ENCODE measurements around the gene CDH2.
"Not testable (repeated sequence)": the region's sequence is repeated elsewhere in the genome, so short reads cannot be mapped to it uniquely, and the experiment has no call there.

The CDH2 gene

DNA sequence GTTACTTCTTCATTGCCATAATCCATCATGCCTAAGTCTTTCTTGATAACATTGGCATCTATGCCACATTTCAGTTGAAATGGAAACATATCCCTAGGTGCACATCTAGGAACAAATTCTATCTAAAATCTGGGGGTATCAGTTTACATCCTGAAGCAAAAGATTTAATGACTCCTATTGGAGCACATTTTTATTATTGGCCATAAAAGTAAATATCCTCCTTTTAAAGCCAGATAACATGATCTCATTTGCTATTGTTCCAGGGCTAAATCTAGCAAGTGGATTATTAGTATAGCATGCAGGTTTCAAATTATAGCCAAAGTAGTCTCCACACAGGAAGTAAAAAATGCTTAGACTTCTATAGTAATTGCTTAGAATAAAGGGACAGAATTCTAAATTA lies 193.2 kb downstream of the CDH2 start:
- DNase-seq: no peak

DNA sequence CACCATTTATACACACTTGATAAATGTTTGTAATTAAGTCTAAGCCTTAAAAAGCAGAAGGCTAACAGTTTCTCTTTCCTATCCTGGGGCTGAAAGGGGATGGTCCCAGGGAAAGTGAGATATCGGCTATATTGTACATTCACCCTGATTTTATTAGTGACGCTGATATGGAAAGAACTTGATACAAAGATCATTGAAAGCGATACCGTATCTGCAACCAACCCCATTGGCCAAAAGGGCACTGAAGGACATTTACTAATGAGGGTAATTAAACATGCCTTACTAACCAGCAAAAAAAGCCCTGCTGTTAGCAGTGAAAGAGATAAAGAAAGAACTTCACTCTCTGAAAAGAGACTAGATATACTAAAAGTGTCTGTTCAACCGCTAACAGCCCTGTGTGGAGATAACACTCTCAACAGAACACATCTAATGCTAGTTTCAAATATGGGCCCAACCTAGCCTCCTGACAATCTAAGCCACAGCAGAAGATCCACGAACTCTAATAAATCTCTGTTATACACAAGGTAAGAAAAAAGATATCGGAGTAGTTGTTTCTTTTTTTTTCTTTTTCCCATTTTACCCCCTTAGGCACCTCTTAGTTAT lies 200.0 kb downstream of the CDH2 start:
- no peak for DNase-seq

DNA sequence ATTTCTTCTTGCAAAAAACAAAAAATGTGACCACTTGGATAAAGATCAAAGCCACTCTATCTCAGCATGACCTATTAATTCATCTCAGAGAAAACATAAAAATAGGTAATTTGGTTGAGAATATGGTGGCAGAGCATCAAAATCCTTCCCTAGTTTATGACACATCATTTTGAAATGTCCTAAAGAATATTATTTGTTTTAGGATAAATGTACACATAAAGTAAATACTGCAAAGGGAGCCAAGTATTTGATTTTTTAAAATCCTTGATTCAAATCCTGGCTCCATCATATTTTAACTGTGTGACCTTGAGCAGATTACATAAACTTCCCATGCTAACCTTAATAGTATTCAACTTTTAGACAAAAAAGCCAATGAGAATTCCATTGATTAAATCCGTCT lies 206.6 kb downstream of the CDH2 start:
- DNase-seq: no peak

DNA sequence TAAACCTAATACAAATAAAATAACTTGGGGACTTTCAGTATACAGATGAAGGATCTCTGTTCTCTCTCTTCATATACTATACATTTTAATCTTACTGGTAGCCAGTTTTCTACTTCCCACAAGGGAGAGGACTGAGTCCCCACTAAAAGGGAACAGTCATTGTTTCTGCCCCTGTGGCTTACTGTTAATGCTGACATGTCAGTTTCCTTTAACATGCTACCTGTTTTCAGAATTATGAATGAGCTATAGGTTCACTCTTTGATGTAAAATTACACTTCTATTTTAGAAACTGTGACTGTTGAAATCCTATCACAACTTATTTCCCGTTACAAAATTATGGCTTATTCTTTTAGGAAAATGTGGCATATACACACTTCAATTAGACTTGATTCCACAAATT lies 207.7 kb downstream of the CDH2 start:
- no peak for DNase-seq

DNA sequence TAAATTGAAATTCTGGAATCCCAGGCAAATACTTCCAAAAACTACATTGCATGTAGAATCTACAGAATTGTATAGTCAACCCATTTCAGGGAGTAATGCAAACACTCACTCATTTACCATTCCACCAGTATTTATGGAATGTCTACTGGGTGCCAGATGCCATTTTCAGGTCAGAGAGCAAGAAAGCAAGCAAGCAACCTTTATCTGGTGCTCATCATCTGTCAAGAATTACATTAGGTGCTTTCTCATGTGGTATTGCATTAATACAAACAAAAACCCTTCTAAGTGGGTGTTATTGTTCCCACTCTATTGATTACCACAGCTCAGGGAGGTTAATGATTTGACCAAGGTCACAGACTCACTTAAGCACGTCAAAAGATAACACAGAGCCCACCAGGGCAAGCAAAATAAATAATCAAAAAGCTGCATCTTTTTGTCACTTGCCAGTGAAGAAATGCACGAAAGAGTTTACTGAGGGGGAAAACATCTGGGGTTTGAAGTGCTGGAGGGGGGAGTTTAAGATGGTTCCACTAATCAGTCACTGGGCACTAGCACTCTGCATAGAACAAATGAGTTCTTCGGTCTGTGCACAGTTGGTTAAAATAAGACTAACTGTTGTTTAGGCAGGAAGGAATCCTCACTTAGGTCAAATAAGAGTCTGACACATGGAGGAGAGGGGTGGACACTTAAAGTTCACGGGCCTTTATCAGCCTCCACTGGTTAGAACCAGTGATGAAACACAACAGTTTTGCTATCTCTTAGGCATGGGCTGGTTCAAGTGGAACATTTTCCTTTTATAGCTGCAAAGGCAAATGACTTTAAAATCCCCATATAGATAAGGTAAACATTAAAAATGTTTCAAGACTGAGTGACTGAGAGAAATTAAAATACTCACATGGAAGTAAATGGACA lies 208.8 kb downstream of the CDH2 start:
- DNase-seq: no peak

DNA sequence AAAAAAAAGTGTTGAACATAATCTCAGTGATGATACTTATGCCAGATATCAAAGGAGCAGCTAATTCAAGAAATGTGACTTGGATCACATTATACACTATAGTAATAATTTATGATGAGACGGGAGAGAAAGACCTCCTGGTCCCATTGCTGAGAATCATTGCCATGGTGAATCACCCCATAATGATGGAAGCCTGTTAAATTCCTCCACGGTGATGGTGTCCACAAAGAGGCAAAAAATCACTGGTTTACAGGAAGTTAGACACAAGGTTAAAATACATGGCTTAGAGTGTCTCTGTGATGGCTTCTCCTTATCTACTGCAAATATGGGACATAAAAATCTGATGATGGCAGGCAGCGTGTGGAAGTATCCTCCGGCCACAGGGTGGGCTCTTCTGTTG lies 210.0 kb downstream of the CDH2 start:
- DNase-seq: no peak

DNA sequence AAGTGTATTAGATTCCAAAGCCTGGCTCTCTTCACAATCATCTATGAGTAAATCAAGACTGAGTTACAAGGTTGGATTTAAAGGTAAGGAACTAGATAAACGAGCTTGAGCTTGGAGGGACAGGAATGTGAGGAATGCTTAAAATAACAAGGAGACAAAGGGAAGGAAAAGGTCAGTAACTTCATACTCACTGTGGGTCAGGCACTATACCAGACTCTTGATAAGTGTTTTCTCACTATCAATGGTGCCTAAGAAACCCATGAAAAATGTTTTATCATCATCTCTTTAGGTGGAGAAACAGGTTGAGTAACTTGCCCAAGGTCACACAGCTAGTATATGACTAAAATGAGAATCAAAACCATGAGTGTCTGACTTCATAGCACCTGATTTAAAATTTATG lies 212.1 kb downstream of the CDH2 start:
- DNase-seq: no peak

DNA sequence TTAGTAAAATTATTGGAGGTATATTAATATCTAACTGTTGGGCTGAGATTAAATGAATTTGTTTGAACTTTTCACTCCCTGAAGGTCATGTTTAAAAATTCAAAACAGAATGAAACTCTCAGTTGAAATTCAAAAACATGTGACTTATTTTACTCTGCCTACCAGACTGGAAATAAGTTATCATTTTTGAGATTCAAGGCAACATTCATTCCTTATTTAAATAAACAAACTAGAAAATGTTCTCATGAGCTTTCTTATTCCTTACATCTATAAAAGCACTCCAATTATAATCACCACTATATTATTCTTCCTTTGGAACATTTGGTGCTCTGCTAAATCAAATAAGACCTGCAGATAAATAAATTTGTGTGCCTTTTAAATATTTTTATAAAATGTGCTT lies 217.8 kb downstream of the CDH2 start:
- DNase-seq: no peak

DNA sequence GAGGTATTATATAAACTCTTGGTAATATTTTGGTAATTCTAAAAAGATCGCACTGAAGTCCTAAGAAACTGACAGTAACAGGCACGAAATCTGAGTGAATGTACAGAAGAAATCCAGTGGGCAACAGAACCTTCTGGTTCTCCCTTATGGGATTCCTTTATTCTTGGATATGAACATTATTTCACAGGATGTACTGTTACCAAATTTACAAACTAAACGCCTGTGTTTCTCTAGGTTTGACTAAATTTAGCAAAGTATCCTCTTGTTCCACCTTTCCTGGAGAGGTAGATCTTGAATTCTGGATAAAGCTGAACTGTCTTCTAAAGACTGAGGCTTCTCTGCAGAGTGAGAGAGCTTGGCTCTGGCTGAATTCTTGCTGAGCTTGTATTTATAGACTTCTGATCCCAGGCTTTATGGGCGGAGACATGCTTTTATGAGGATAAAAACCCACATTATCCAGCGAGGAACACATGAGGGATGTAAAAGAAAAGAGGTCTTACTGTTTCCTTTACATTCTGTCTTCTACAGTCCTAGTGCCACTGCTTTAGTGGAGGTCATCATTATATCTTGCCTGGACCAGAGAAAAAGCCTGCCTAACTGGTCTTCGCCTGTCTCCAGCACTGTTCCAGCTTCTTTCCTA lies 220.8 kb downstream of the CDH2 start:
- no peak for DNase-seq

DNA sequence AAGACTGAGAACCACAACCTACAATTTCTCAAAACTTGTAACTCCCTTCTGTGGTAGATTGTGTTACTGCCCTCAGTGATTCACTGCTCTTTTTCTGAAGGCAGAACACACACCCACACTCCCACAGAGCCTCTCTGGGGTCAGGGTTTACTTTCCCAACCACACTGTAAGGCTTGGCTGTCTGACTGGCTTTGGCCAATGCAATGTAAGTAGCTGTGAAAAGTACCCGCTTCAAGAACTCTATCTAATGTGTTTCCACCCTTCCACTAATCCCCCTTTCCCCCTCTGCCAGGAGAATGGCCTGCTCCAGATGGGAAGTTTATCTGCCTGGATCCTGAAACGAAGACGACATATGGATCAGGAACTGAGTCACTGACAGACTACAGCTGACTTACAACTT lies 222.7 kb downstream of the CDH2 start:
- DNase-seq: no peak

DNA sequence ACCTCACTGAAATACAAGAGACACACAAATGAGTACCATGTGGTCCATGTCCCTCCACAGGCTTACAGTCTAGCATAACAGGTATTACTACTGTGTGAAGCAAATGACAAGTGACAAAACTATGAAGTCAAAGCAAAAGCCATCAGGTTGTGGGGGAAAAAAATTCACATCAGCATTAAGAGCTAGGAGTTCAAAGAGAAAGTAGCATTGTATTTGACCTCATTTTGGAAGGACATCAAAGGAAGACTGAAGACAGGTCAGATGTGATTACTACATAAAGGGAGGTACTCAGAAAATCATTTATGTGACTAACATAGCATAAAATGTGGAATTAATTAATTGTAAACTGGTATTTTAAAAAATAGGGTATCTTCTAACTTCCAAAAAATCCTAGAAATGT lies 224.2 kb downstream of the CDH2 start:
- DNase-seq: no peak

DNA sequence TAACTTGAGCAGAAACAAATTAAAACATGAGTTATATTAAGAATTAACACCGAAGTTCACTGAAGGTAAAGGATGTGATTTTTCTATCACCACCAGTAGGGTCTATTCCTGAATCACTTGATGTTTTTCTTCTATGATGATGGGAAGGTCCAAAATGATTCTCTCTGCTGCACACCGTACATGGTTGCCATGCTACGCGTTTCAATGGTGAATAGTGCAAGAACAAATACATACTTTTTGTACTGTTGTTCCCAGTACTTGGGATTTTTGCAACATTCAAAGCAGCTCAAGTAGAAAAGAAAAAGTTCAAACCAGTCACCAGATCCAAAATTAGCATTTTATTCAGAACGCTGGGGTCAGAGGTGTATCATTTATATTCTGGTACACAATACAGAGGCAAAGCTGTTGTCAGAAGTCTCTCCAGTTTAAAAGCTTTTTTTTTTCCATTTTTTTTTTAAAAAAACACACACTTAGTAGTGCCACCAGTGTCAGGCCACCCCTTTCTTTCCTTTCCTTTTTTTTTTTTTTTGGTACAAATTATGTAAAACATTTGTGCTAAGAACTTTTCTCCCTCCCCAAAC lies 226.2 kb downstream of the CDH2 start:
- DNase-seq: no peak

DNA sequence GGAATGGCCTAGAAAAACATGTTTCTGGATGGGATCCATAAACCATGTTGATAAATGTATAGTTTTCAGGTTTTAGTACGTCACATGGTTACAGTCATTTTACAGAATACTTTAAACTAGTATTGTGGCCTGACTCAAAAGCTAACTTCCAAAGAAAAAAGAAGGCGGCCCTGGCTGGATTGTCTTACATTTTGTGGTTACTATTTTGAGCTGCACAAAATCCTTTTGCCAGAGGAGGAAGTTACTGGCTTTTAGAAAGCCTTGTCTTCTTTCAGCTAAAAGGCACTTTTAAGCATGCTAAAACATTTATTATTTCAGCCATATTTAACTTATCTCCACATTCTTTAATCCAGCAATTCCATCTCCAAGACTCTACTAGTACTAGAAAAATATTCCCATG lies 227.9 kb downstream of the CDH2 start:
- DNase-seq: no peak

DNA sequence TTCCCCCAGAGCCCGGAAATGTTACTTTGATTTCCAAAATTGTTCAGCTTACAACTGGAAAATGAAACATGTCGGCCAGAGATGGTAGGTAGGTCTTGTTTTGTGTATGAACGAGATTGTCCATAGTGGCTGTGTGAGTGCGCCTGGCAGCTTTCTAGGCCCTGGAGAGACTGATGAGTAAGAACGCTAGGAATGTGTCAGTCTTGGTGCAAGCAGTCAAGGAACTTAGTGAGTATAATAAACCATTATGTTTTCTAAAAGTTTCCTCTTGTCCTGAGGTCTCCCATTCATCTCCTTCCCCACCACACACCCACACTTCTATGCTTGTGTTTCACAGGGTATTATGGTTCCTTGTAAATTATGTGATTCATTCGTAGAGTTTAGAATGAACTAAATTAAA lies 234.2 kb downstream of the CDH2 start:
- no peak for DNase-seq

DNA sequence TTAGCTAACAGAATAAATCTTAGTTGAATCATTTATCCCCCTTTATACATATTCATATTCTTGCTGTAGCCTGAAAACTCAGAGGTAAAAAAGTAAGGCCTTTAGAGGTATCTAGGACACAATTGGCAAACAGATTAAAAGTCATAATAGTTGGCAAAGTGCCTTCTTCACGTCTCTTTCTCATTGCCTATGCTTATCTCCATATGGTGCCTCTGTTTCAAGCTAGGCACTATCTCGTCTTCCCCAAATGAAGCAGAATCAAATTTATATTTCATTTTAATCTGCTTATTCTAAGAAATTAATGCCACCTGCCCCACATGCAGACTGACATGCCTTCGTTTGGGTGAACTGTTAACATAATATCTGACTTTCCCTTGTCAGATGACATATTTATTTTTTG lies 245.4 kb downstream of the CDH2 start:
- DNase-seq: no peak

DNA sequence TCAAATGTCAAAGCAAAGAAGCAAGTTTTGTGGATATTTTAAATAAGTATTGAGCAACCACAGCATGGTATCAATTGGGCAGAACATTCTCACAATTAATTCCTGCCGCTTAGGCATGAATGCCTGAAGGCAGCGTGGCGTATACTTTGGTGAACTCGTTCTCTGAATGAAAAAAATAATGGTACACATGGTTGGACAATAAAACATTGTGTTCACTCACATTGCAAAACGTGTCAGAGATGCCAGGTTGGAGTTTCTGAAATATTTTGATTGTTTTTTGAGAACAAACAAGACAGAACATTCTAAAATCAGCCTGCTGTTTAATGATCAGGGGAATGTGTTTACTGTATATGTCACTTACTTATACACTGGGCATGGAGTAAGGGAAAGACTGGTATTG lies 254.2 kb downstream of the CDH2 start:
- no peak for DNase-seq

DNA sequence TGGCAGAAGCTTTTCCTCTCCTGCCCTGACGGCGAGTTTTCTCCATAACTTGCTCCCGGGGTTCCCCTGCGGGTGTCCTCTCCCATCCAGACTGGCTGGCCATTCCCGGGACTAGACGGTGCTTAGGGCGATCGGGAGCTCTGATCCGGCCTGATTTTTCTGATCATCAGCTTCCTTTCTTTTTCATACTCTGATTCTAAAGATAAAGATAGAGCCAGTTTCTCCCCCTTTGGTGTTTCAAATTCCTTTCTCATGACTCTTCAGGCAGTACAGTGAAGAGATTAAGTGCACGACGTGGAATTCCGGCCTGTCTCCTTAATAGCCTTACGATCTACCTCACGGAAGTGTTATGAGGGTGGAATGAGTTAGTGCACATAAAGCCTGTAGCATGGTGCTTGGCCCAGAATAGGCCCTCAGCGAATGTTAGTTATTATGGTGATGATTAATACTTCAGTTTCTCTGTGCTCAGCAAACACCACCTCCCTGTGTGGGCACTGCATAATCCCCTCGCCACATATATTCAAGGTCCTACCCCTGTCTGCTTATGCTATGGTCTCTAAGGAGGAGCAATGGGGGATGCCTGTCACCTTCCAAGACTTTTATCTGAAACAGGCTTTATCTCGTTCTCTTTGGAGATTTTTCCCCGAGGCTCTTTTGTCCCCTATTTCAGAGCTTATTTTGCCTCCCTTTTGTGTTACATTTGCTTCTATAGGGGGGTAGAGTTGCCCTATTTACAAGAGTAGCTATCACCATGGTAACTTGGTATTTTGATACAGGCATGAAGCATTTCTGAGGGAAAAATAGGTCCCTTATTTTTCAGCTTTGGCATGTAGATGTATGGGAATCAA lies 254.8 kb downstream of the CDH2 start:
- no peak for DNase-seq

DNA sequence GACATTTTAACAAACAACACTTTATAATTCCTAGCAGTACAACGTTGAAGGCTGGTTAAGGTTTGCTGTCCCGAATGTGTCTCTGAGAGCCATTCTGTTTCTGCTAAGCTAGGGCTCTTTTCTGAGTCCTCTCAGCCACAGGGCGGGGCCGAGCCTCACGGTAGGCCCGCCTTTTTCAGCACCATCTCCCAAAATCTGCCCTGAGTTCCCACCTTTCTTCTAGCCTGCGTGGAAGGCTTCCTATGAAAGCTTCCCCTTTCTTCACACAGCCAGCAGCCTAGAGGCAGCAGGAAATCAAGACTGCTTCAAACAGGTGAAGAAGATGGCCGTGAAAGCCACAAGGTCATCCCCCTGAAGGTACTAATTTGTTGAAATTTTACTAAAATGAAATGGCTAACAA lies 255.5 kb downstream of the CDH2 start:
- DNase-seq: no peak

DNA sequence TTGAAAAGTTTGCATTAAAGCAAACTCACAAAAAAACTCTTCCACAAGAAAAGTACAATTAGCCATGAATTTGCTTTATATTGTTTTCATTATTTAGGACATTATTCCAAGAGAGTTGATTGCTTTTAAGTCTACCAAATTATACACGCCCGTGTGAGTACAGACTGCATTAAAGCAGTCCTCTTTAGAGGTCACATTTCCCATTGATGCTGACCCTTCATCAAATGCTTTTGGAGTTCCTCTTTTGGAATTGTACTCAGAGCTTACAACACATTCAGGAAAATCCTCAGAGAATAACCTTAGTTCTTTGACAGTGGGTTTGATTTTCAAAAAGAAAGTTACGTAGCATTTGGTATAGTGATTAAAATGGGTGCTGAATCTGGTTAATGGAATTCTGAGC lies 256.1 kb downstream of the CDH2 start:
- DNase-seq: no peak

DNA sequence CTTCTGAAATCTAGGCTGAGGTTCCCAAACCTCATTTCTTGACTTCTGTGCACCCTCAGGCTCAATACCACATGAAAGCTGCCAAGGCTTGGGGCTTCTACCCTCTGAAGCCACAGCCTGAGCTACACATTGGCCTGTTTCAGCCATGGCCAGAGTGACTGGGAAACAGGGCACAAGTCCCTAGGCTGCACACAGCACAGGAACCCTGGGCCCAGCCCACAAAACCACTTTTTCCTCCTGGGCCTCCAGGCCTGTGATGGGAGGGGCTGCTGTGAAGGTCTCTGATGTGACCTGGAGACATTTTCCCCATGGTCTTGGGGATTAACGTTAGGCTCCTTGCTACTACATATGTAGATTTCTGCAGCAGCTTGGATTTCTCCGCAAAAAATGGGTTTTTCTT lies 270.7 kb downstream of the CDH2 start:
- DNase-seq: not testable (repeated sequence)

DNA sequence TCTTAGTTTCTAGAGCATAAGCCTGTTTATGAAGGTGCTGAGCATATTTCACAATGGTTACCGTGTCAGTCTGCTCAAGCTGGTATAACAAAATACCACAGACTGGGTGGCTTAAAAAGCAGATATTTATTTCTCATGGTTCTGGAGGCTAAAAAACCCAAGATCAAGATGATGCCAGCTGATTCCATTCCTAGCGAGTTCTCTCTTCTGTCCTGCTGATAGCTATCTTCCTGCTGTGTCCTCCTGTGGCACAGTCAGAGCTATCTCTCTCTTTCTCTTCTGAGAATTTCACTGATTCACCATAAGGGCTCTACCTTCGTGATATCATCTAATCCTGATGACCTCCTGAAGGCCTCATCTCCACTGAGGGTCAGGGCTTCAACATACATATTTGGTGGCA lies 273.0 kb downstream of the CDH2 start:
- DNase-seq: no peak

DNA sequence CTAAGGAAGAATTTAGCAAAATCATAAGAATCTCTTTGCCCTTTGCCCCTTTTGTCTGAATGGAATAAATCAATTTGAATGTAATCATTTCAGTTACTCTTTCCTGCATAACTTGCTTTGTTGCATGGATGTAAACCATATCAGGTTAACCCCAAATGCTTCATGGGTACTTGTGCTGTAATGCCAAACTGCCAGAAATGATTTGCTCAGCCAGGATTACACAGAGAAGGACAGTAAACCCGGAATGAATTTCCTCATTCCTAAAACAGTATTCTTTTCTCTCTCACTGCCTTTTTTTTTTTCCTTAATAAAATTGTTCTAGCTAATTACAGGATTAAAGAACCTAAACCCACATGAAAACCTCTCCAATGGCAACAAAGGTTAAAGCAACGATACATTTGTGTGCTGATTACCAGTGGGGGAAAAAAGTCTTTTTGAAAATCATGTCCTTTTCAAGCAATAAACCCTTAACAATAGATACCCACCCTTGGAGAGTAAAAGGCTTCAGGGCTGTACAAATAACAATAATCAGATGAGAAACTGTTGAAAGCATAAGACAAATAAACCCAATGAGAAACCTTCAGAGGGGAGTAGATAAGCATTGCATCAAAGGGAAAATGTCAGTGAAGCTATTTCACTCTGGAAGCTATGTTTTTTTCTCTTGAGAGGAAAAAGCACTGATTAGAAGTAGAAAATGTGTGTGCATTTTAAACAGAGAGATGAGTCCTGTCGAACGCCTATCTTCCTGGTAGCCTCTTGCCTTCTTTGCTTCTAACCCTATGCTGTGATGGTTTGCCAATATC lies 275.3 kb downstream of the CDH2 start:
- no peak for DNase-seq

All from effector CD8-positive, alpha-beta T cell (primary cell).